COLO668 (cell line): ENCODE data around the gene MSX2.

Experiments
- DNase-seq: peaks from one replicate; lab custom pipeline; 2025; ENCODE audit not compliant: unreplicated experiment; lab: John Stamatoyannopoulos, UW

Gene MSX2

GRCh38 chr5:174717826-174718455, 6.4 kb upstream of the MSX2 start:
- DNase-seq: no peak

- no peak for DNase-seq
These were observed 5.3 kb upstream of the MSX2 start for GRCh38 chr5:174718880-174719610.

GRCh38 chr5:174719793-174720611, 4.4 kb upstream of the MSX2 start:
- DNase-seq: no peak

- no peak for DNase-seq
These were observed 3.5 kb upstream of the MSX2 start for GRCh38 chr5:174720612-174721529.

- no peak for DNase-seq
These were observed 2.6 kb upstream of the MSX2 start for GRCh38 chr5:174721530-174722432.

- no peak for DNase-seq
These were observed 1.9 kb upstream of the MSX2 start for GRCh38 chr5:174722500-174722899.

GRCh38 chr5:174723315-174723978, 935 bp upstream of the MSX2 start:
- DNase-seq: no peak

GRCh38 chr5:174723979-174724483, 351 bp upstream of the MSX2 start:
- DNase-seq: no peak

GRCh38 chr5:174725261-174725990, 1.0 kb downstream of the MSX2 start:
- no peak for DNase-seq

- no peak for DNase-seq
These were observed 1.7 kb downstream of the MSX2 start for GRCh38 chr5:174725991-174726601.

- no peak for DNase-seq
These were observed 2.8 kb downstream of the MSX2 start for GRCh38 chr5:174726916-174727793.

- DNase-seq: no peak
These were observed 3.7 kb downstream of the MSX2 start for GRCh38 chr5:174727794-174728680.

- no peak for DNase-seq
These were observed 4.8 kb downstream of the MSX2 start for GRCh38 chr5:174729075-174729680.

GRCh38 chr5:174731214-174732035, 7.0 kb downstream of the MSX2 start:
- DNase-seq: no peak
